Measurements from ENCODE around the gene CDK13.

Gene CDK13

DNA sequence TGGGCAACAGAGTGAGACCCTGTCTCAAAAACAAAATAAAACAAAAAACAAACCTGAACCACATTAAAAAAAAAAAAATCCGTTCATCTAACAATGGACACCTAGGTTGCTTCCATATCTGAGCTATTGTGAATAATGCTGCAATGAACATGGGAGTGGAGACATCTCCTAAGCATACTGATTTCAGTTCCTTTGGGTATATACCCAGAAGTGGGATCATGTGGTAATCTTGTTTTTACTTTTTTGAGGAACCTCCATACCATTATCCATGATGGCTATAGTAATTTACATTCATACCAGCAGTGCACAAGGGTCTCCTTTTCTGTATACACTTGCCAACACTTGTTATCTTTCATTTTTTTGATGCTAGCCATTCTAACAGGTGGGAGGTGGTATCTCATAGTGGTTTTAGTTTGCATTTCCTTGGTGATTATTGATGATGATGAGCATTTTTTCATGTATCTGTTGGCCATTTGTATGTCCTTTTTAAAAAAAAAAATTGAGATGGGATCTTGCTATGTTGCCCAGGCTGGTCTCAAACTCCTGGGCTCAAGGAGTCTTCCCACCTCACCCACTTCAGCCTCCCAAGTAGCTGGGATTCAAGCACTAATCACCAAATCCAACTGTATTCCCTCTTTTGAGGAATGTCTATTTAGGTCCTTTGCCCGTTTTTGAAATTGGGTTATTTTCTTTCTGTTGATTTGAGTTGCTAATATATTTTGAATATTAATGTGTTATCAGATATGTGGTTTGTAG lies 17.5 kb downstream of the CDK13 start:
- no peak overlapping the region for H3K4me3 ChIP-seq (ENCODE audit: low read depth, low read length)
- POLR2A ChIA-PET: no interaction called here
- no peak for DNase-seq (ENCODE audit: low read depth, low spot score)
- CTCF ChIA-PET: no interaction called here
- TF ChIP-seq, protein P1, sequence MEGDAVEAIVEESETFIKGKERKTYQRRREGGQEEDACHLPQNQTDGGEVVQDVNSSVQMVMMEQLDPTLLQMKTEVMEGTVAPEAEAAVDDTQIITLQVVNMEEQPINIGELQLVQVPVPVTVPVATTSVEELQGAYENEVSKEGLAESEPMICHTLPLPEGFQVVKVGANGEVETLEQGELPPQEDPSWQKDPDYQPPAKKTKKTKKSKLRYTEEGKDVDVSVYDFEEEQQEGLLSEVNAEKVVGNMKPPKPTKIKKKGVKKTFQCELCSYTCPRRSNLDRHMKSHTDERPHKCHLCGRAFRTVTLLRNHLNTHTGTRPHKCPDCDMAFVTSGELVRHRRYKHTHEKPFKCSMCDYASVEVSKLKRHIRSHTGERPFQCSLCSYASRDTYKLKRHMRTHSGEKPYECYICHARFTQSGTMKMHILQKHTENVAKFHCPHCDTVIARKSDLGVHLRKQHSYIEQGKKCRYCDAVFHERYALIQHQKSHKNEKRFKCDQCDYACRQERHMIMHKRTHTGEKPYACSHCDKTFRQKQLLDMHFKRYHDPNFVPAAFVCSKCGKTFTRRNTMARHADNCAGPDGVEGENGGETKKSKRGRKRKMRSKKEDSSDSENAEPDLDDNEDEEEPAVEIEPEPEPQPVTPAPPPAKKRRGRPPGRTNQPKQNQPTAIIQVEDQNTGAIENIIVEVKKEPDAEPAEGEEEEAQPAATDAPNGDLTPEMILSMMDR (IDR thresholded peaks at IDR 0.05; ENCODE audit: insufficient read depth, low read length, missing control alignments): no peak

DNA sequence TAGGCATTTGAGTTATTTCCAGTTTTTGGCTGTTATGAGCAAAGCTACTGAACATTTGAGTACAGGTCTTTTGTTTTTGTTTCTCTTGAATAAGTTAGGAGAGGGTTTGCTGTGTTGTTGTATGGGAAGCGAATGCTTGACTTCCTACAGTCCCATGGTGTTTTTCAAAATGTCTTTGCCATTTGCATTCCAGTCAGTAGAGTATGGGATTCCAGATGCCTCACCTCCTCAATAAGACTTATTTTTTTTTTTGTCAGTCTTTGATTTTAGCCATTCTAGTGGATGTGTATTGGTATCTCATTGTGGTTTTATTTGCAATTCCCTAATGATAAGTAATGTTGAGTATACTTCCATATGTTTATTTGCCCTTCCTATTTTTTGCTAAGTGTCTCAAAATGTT lies 19.4 kb downstream of the CDK13 start:
- no peak overlapping the region for H3K4me3 ChIP-seq (ENCODE audit: low read depth, low read length)
- ChIA-PET POLR2A (no interaction called here), CTCF (no interaction called here)
- TF ChIP-seq, protein P1 (IDR thresholded peaks at IDR 0.05; ENCODE audit: insufficient read depth, low read length, missing control alignments): no peak
- no peak for DNase-seq (ENCODE audit: low read depth, low spot score)

DNA sequence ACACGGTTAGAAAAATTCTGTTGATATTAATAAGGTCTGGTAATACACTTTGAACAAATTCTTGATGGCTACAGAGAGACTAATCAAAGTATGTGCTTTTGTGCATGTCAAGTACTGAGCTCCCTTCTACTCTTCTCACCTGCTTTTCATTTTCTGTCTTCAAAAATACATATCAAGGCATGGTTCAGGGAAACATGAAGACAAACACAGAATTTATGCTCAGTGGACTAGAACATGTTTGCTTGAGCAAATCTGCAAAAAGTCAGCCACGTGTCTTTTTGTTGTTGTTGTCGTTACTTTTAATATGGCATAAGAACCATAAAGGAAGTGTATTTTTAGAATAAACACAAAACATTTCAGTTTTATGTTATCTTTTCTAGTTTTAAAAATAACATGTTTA lies 21.9 kb downstream of the CDK13 start:
- TF ChIP-seq, protein P1 (IDR thresholded peaks at IDR 0.05; ENCODE audit: insufficient read depth, low read length, missing control alignments): no peak
- POLR2A ChIA-PET: no interaction called here
- CTCF ChIA-PET: interaction anchor here (0.8 kb wide), 1 partner anchor 81 kb away, joined by 3 read pairs; no protein-coding TSS in a partner anchor
- no peak overlapping the region for H3K4me3 ChIP-seq (ENCODE audit: low read depth, low read length)
- DNase-seq (ENCODE audit: low read depth, low spot score): no peak

DNA sequence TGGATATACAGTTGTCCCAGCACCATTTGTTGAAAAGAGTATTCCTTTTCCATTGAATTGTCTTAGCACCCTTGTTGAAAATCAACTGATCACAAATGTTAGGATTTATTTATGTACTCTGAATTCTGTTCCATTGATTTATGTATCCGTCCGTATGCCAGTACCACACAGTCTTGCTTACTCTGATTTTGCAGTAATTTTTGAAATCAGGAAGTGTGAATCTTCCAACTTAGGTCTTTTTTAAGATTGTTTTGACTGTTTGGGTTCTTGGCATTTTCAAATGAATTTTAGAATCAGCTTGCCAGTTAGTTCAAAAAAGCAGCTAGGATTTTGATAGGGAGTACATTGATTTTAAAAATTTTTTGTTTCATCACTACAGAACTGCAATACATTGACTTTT lies 23.7 kb downstream of the CDK13 start:
- CTCF ChIA-PET: interaction anchor here (0.6 kb wide), 1 partner anchor 78 kb away, joined by 4 read pairs; no protein-coding TSS in a partner anchor
- no peak overlapping the region for H3K4me3 ChIP-seq (ENCODE audit: low read depth, low read length)
- POLR2A ChIA-PET: no interaction called here
- TF ChIP-seq, protein P1 (IDR thresholded peaks at IDR 0.05; ENCODE audit: insufficient read depth, low read length, missing control alignments): no peak
- DNase-seq (ENCODE audit: low read depth, low spot score): no peak

DNA sequence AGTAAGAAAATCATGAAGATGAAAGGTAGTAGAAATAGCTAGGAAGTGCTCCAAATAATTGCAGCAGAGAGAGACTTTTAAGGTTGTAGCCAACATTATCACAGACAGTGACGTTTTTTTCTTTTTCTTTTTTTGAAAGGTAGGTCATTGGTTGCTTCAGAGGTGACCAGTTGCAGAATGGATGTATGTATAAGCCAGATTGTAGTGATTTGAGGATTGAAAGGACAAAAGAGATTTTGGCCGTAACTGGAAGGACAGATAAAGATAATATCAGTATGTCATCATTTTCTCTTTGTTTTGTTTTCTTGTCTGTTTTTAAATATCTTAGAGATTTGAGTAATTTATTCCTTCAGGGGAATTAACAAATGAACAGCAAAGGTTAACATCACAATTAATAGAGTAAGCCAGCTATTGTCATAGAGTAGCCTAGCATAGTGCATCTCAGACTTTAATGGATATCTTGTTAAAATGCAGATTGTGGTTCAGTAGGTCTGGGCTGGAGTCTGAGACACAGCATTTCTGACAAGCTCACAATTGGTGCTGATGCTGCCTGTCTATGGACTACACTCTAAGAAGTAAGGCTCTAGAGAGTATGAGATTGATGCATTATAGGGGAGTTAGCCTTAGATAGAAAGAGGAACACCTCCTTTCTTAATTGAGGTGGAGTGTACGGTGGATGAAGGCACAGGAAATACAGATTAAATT lies 28.3 kb downstream of the CDK13 start:
- TF ChIP-seq, protein P1 (IDR thresholded peaks at IDR 0.05; ENCODE audit: insufficient read depth, low read length, missing control alignments): no peak
- DNase-seq (ENCODE audit: low read depth, low spot score): no peak
- POLR2A ChIA-PET: no interaction called here
- H3K4me3 ChIP-seq (ENCODE audit: low read depth, low read length): no peak overlapping the region
- CTCF ChIA-PET: interaction anchor here (1.1 kb wide), 1 partner anchor 76 kb away, joined by 4 read pairs; no protein-coding TSS in a partner anchor

DNA sequence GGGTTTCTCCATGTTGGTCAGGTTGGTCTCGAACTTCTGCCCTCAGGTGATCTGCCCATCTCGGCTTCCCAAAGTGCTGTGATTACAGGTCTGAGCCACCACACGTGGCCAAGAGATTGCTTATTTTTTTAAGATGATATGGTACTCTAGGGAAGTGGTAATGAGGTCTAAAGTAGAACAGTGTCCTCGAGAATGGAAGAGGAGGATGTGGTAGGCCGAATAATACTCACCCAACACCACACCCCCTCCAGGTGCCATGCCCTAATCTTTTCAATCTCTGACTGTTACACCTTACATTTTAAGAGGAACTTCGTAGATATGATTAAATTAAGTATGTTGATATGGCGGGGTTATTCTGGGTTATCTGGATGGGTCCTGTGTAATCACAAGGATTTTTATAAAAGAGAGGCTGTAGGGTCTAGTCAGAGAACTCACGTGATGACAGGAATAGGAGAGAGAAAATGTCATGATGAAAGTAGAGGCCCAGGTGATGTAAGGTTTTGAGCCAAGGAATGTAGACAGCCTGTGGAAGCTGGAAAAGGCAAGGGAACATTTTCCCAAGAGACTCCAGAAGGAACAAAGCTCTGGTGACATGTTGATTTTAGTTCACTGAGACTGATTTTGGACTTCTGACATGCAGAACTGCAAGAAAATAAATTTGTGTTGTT lies 29.5 kb downstream of the CDK13 start:
- TF ChIP-seq, protein P1 (IDR thresholded peaks at IDR 0.05; ENCODE audit: insufficient read depth, low read length, missing control alignments): no peak
- ChIA-PET POLR2A (no interaction called here), CTCF (interaction anchor here (1.1 kb wide), 1 partner anchor 75 kb away, joined by 4 read pairs; no protein-coding TSS in a partner anchor)
- H3K4me3 ChIP-seq (ENCODE audit: low read depth, low read length): no peak overlapping the region
- no peak for DNase-seq (ENCODE audit: low read depth, low spot score)
